Tibial nerve (tissue), 3 donors: ENCODE data around the gene SLIT2.

Source experiments
- POLR2A ChIP-seq, 2 donors: fragments of 450-650 bp; IDR thresholded peaks; one replicate each; pipeline ENCODE4 v1.6.1; 2017; ENCODE audit warnings: antibody characterized with exemption in 2 of 2, mild to moderate bottlenecking in 2 of 2, moderate library complexity in 2 of 2
- TF ChIP-seq, protein P1 (sequence below), 5 experiments: fragments of 200-600 bp in 3 of 5; fragments of 450-650 bp in 2 of 5; sonication (generic) in 3 of 5; IDR thresholded peaks; one replicate each; pipeline ENCODE4 v1.5.1; 2016 to 2019; ENCODE audit warnings: antibody characterized with exemption in 5 of 5, mild to moderate bottlenecking in 3 of 5, moderate library complexity in 2 of 5

DNA sequence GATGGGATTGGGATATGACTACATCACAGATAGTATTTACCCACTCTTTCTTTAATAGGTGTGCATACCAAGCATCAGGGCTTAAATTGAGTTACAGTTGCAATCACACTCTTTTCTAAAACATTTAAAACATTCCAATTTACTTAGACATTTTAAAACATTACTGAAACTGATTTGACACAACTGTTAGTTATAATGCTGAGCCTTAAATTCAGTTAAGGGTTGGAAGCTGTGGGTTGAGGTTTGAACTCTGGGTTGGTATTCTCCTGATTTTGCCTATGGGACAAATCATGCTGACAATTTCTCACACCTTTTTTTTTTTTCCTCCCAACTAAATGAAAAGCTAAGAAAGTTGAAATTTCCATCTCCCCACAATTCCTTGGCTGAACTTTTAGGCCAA is 16.3 kb downstream of the SLIT2 start:
- TF ChIP-seq, protein P1, sequence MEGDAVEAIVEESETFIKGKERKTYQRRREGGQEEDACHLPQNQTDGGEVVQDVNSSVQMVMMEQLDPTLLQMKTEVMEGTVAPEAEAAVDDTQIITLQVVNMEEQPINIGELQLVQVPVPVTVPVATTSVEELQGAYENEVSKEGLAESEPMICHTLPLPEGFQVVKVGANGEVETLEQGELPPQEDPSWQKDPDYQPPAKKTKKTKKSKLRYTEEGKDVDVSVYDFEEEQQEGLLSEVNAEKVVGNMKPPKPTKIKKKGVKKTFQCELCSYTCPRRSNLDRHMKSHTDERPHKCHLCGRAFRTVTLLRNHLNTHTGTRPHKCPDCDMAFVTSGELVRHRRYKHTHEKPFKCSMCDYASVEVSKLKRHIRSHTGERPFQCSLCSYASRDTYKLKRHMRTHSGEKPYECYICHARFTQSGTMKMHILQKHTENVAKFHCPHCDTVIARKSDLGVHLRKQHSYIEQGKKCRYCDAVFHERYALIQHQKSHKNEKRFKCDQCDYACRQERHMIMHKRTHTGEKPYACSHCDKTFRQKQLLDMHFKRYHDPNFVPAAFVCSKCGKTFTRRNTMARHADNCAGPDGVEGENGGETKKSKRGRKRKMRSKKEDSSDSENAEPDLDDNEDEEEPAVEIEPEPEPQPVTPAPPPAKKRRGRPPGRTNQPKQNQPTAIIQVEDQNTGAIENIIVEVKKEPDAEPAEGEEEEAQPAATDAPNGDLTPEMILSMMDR (IDR thresholded peaks at IDR 0.05), result no peak
- no peak for TF ChIP-seq POLR2A (IDR thresholded peaks at IDR 0.05)
